HG02885 (cell line): Measurements from ENCODE around the gene ADAMTS17.
"Not testable (repeated sequence)": the region's sequence is repeated elsewhere in the genome, so short reads cannot be mapped to it uniquely, and the experiment has no call there.

Source experiments
- ATAC-seq: cut with Tn5 transposase; IDR thresholded peaks from one replicate; pipeline ENCODE4 v1.9.1; 2021; ENCODE audit warnings: mild to moderate bottlenecking; ENCODE audit not compliant: unreplicated experiment, poor library complexity

The ADAMTS17 gene

GRCh38 chr15:99951511-99951910 lies 390.3 kb downstream of the ADAMTS17 start:
- ATAC-seq: no peak

- ATAC-seq: no peak
These were observed 397.6 kb downstream of the ADAMTS17 start for GRCh38 chr15:99944131-99944530.

- no peak for ATAC-seq
These were observed 398.3 kb downstream of the ADAMTS17 start for GRCh38 chr15:99943466-99943865.

GRCh38 chr15:99932676-99933402 lies 408.9 kb downstream of the ADAMTS17 start:
- ATAC-seq: no peak

- ATAC-seq: no peak
These were observed 409.8 kb downstream of the ADAMTS17 start for GRCh38 chr15:99931703-99932603.

- no peak for ATAC-seq
These were observed 411.1 kb downstream of the ADAMTS17 start for GRCh38 chr15:99930696-99931095.

- no peak for ATAC-seq
These were observed 412.5 kb downstream of the ADAMTS17 start for GRCh38 chr15:99929266-99929665.

GRCh38 chr15:99928429-99928981 lies 413.3 kb downstream of the ADAMTS17 start:
- ATAC-seq: peak; percentile 94

GRCh38 chr15:99926532-99926931 lies 415.2 kb downstream of the ADAMTS17 start:
- ATAC-seq: not testable (repeated sequence)

GRCh38 chr15:99925661-99926461 lies 415.9 kb downstream of the ADAMTS17 start:
- ATAC-seq: peak; percentile 54

GRCh38 chr15:99923711-99924110 lies 418.1 kb downstream of the ADAMTS17 start:
- no peak for ATAC-seq
